ENCODE measurements around the gene RPS27A. TPM values are rescaled to one million over a fixed set of nuclear protein-coding genes. Genes with fewer than 3 reads are reported as not detected.
"Not testable (repeated sequence)": the region's sequence is repeated elsewhere in the genome, so short reads cannot be mapped to it uniquely, and the experiment has no call there.

RPS27A gene
- 443 TPM for total RNA-seq
- long read RNA-seq, transcript RPS27A-203 (5 exons, 796 nt): minor isoform, 22 of 225 reads
- long read RNA-seq, transcript RPS27A-201 (6 exons, 1,071 nt): major isoform, 196 of 225 reads
- long read RNA-seq, partial matches to known transcripts: 2 of 225 reads
- long read RNA-seq, other reads (novel, unspliced or antisense): 5 of 225 reads

GRCh38 chr2:55232084-55232862 is at the start of gene RPS27A, which contains the start of gene CLHC1:
Gene RPS27A (plus strand): TSS chr2:55232688. CDS start chr2:55232825, 137 bp downstream.
Gene CLHC1 (minus strand): TSS chr2:55232293. CDS start chr2:55222411, 9,882 bp downstream.
- ATAC-seq (ENCODE audit: poor library complexity) (peak; percentile 97), DNase-seq (peak; percentile 94)
- intact Hi-C loops (cut with DNase I): no loop called here

GRCh38 chr2:55186837-55187236 is 45.7 kb upstream of the RPS27A start:
- DNase-seq; intact Hi-C loops (cut with DNase I); ATAC-seq (ENCODE audit: poor library complexity): not testable (repeated sequence)

GRCh38 chr2:55191888-55192287 is 40.6 kb upstream of the RPS27A start:
- intact Hi-C loops (cut with DNase I); DNase-seq; ATAC-seq (ENCODE audit: poor library complexity): not testable (repeated sequence)

- intact Hi-C loops (cut with DNase I): no loop called here
- DNase-seq (no peak), ATAC-seq (ENCODE audit: poor library complexity) (no peak)
Measured at GRCh38 chr2:55196526-55196925, 36.0 kb upstream of the RPS27A start.

GRCh38 chr2:55200416-55200815 is 32.1 kb upstream of the RPS27A start:
- intact Hi-C loops (cut with DNase I): no loop called here
- DNase-seq (no peak), ATAC-seq (ENCODE audit: poor library complexity) (no peak)

GRCh38 chr2:55204536-55204935 is 28.0 kb upstream of the RPS27A start:
- DNase-seq: no peak
- intact Hi-C loops (cut with DNase I): no loop called here
- ATAC-seq (ENCODE audit: poor library complexity): no peak

- no peak for ATAC-seq (ENCODE audit: poor library complexity)
- no peak for DNase-seq
- intact Hi-C loops (cut with DNase I): no loop called here
Measured at GRCh38 chr2:55204950-55205349, 27.5 kb upstream of the RPS27A start.

GRCh38 chr2:55213822-55214221 is 18.7 kb upstream of the RPS27A start:
- ATAC-seq (ENCODE audit: poor library complexity) (no peak), DNase-seq (no peak)
- intact Hi-C loops (cut with DNase I): no loop called here

GRCh38 chr2:55223958-55224760 is 8.3 kb upstream of the RPS27A start:
- intact Hi-C loops (cut with DNase I): no loop called here
- peak; percentile 30 for ATAC-seq (ENCODE audit: poor library complexity)
- no peak for DNase-seq

- intact Hi-C loops (cut with DNase I): no loop called here
- ATAC-seq (ENCODE audit: poor library complexity): peak; percentile 21
- peak; percentile 56 for DNase-seq
Measured at GRCh38 chr2:55224761-55225261, 7.7 kb upstream of the RPS27A start.

- ATAC-seq (ENCODE audit: poor library complexity) (no peak), DNase-seq (no peak)
- intact Hi-C loops (cut with DNase I): no loop called here
Measured at GRCh38 chr2:55225481-55226020, 6.9 kb upstream of the RPS27A start.

- ATAC-seq (ENCODE audit: poor library complexity); intact Hi-C loops (cut with DNase I): not testable (repeated sequence)
Measured at GRCh38 chr2:55227437-55228225, 4.9 kb upstream of the RPS27A start.

GRCh38 chr2:55228226-55228563 is 4.3 kb upstream of the RPS27A start:
- ATAC-seq (ENCODE audit: poor library complexity) (no peak), DNase-seq (no peak)
- intact Hi-C loops (cut with DNase I): no loop called here

More at GRCh38 chr2:55227437-55228225, 4.9 kb upstream of the RPS27A start:
- not testable (repeated sequence) for DNase-seq

GRCh38 chr2:55229221-55229620 is 3.3 kb upstream of the RPS27A start:
- intact Hi-C loops (cut with DNase I): no loop called here
- no peak for DNase-seq
- no peak for ATAC-seq (ENCODE audit: poor library complexity)

GRCh38 chr2:55230551-55230950 is 1.9 kb upstream of the RPS27A start:
- intact Hi-C loops (cut with DNase I): no loop called here
- no peak for DNase-seq
- no peak for ATAC-seq (ENCODE audit: poor library complexity)

GRCh38 chr2:55231546-55232083 is 873 bp upstream of the RPS27A start:
- intact Hi-C loops (cut with DNase I): no loop called here
- no peak for DNase-seq
- peak; percentile 14 for ATAC-seq (ENCODE audit: poor library complexity)

GRCh38 chr2:55232863-55233657 is 572 bp downstream of the RPS27A start:
- intact Hi-C loops (cut with DNase I): no loop called here
- DNase-seq (peak; percentile 63), ATAC-seq (ENCODE audit: poor library complexity) (peak; percentile 10)

Measured in Right ventricle myocardium superior (tissue), 1 donor.